Fibroblast of skin of right biceps (primary cell): ENCODE measurements around the gene KAZALD1.
"Not testable (repeated sequence)": the region's sequence is repeated elsewhere in the genome, so short reads cannot be mapped to it uniquely, and the experiment has no call there.

Source experiments
- DNase-seq: peaks from one replicate; pipeline ENCODE4 v3.0.0-alpha.2; 2013

KAZALD1 gene

DNA sequence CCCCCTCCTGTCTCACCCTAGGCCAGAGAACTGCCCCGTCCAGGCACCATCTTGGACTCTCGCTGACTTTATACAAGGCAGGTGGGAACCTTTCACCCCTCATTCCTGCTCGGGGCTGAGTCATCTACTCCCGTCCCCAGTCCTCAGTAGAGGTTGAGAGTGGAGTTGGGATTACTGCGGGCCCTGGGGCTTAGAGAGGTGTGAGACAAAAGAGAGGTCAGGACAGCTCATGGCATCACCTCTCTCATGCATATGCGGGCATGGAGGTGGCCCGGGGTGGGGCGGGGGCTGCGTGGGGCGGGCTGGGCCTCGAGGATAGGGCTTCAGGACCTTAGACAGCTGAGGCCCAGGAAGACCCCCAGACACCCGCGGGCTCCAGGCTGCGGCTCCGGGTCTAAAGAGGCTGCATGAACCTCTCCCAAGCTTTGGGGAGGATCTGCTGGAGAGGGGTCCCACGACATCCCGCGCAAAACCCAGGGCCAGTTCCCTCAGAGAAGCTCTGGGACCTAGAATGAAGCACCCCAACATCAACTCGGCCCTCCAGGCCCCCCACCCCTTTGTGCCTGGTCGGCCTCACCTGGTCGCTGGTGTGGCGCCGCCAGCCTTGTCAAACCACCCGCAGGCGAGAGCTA, 31.2 kb upstream of the KAZALD1 start:
- no peak for DNase-seq

DNA sequence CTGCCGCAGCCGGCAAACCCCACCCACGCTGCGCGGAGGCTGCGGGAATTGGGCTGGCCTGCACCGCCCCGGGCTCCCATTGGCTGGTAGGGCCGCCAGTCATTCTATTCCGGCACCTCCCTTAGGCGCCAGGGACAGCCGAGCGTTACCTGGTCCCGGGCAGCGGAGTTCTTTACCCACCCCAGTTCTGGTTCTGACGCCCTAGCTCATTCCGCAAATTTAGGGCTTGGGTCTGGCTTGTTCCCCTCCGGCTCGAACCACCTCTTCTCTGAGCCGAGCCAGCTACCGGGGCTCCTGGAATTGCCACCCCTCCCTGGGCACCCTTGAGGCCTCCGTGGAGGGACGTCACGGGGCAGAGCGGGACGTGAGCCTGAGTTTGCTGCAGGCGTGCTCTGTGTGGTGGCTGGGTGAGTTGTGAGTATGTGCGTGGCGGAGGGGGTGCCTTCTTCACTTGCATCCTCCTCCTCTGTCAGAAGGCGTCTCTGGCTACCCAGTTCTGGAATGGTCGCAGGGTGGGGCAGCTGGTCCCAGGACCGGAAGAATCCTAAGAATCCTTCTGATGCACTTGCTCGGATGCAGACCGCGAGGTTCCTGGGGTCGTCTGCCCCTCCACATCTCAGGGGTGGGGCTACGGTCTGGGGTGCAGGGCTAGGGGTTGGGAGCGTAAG, 30.5 kb upstream of the KAZALD1 start, which contains the start of the genes PDZD7 and SFXN3:
TSS of gene PDZD7 (minus strand) at position 2 of the 668 bp plus-strand sequence. CDS start 910 bp downstream, outside the sequence.
TSS of gene SFXN3 (plus strand) at position 107 of the 668 bp plus-strand sequence. CDS start 3,461 bp downstream, outside the sequence.
- peak; percentile 95 for DNase-seq

DNA sequence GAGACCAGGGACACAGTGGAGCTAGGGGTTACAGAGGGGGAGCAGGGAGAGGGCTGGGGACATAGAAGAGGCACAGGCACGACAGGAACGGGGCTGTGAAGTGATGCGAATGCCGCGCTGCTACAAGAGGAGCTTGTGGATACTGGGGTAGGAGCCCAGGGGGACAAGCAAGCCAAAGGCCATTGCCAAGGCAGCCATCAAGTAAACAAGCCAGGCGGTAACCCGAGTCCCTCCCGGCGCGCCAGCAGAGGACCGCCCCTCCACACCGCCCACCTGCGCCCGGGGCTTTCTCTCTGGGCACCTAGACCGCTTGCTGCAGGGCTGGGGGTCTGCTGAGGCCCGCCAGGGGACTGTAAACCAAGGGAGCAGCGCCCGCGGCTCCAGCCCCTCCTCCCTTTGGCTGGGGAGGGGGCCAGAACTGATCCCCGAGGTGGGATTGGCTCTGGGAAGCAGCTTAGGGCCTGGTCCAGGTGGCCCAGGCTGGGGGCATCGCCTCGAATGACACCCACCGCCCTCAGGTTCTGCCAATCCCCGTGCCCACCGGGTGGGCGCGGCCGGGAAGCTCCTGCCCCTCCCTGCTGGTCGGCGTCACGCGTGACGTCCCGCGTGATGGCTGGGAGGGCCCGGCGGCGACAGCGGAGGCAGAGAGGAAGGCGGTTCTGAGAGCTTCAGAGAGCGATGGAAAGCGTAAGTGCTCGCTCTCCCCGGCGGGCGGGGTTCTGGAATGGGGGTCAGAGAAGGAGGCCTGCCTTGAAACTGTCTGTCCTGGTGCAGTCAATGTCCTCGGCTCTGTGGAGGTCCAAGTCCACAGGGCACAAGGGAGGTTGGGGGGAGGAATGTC, 29.8 kb upstream of the KAZALD1 start:
- peak; percentile 72 for DNase-seq

DNA sequence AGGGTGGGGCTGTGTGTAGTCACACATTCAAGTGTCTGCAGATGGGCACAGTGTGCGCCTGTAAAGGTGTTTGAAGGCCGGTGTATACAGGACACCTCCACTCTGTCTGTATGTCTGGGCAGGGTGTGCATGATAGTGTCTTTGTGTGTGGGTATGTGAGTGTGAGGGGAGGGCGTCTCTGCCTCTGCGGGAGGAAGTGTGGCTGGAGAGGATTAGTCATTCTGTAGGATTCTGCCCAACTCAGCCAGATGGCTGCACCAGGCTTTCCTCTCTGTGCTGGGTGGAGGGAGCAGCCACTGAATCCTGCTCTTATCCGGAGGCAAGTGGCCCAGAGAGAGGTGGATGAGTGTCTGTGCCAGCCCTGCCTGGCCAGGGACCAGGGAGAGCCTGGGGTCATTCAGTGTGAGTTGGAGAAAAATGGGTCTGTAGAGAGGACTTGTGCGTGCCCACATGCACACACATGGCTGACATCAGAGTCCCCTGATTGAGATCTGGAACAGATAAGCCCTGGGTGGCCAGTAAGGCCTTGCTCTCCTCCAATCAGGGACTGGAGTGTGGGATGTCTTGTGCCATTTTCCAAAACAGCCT, 29.1 kb upstream of the KAZALD1 start:
- DNase-seq, result peak; percentile 91

DNA sequence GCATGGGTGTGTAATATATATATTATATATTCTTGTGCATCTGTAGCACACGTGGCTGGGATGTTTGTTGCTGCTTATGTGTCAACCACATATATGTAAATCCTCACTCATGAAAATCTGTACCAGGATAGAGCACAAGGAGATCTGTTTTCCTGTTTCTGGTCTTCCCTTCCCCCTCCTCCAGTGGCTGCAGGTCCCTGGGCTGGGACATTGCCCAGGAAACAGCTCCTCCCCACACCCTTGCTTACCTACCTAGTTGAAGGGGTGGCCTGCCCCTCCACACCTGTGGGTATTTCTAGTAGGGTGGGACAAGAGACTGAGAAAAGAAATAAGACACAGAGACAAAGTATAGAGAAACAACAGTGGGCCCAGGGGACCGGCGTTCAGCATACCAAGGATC, 28.5 kb upstream of the KAZALD1 start:
- no peak for DNase-seq

DNA sequence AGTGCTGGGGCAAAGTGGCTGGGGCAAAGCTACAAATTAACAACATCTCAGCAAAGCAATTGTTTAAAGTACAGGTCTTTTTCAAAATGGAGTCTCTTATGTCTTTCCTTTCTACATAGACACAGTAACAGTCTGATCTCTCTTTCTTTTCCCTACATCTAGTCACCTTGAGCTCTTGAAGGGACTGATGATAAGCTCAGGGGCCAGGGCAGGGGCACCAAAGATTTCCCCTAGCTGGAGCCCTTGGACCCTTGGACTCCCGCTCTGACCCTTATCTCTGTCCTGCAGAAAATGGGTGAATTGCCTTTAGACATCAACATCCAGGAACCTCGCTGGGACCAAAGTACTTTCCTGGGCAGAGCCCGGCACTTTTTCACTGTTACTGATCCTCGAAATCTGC, 27.4 kb upstream of the KAZALD1 start:
- DNase-seq, result not testable (repeated sequence)

GRCh38 chr10:101035314-101035713, 26.5 kb upstream of the KAZALD1 start:
- no peak for DNase-seq

DNA sequence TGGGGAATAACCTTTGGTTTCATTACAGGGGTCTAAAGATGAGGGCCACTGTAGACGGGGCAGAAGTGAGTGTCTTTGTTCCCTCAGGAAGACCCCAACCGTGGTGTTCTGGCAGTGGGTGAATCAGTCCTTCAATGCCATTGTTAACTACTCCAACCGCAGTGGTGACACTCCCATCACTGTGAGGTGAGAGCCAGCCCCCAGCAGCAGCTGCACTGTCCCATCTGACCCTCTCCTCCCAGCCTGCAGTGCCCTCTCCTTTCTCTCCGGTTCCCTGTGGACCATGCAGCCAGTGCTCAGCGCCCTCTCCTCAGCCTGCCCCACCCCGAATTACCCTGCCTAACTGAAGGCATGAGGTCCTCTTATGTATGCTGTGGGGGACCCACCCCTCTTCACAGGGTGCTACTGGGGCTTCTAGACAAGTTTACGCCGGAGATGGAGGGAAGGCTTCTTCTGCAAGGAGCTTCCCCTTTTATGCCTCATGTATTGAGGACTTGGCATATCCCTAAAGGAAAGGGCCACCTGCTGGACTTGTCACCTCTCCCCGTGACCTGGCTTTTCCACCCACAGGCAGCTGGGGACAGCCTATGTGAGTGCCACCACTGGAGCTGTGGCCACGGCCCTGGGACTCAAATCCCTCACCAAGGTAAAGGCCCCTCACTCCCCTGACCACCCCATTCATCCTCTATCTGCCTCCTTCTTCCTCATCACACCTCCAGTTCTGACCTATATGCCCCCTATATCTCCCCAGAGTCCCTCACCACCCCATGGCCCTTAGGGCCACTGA, 25.7 kb upstream of the KAZALD1 start:
- DNase-seq, result no peak

- no peak for DNase-seq
Measured at GRCh38 chr10:101036726-101037125, 25.1 kb upstream of the KAZALD1 start.

DNA sequence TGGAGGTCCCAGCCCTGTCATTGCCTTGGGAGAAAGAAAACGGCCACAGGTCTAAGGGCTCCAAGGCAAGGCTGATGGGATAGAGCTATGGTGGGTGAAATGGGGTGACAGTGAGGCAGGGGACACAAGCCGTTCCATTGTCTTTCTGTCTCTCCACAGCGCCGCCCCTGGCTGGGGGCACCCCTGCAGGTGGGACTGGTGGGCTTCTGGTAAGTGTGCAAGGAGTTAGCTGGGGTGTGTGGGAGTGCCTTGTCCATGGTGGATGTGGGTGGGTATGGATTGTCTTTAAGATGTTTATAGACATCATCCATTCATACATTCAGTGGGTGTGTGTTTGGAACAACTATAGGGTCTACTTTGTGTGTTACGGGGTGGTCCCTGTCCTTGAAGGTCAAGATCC, 23.3 kb upstream of the KAZALD1 start:
- DNase-seq, result no peak

DNA sequence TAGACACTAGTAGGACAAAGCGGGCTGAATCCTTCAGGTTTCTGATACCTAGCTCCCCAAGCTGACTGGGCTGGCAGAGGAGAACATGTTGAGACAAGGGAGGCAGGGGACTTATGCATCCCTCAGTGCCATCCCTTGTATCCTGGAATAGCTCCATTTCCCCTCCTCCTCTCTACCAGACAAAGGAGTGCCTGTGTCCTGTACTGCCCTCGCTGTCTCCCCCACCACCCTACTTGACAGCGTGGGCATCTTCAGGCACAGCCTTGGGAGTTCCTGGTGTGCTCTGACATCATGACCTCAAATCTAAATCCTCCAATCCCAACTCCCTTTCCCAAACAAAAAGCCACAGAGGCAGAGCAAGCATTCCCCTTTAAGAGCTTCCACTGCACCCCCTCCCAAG, 21.7 kb upstream of the KAZALD1 start:
- DNase-seq, result no peak

DNA sequence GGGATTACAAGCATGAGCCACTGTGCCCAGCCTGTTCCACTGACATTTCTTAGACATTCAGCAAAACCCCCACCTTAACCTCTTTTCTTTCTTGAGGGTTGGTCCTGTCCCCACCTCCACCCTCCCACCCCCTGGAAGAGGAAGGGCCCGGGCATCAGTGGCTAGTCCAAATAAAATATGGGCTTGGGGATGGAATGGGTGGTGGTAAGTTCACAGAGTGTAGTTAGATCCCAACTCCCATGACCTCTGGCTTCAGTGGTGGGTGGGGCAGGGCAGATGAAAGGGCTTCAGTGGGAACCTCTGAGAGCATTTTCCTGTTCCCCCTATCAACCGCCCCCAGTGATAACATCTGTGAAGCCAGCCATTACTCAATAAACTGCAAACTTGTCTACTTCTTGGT, 20.9 kb upstream of the KAZALD1 start:
- DNase-seq, result no peak

GRCh38 chr10:101041252-101041761, 20.5 kb upstream of the KAZALD1 start:
- peak; percentile 83 for DNase-seq

DNA sequence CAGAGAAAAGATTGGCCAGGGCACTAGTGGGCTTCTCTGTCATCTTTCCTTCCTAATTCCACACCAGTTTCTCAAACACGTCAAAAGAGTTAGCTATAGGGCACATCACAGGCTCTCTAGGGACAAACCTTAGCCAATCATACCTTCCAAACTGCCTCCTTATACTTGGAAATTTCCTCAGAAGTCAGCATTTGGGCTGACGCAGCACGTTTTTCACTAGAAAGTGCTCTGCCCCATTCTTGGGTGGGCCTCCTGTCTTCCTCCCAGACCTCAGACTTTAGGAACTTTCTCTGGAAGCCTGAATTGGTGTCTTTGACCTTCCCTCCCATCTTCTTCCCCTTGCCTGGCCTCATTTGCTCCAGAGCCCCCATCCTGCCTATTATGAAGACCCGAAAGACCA, 19.7 kb upstream of the KAZALD1 start:
- no peak for DNase-seq

DNA sequence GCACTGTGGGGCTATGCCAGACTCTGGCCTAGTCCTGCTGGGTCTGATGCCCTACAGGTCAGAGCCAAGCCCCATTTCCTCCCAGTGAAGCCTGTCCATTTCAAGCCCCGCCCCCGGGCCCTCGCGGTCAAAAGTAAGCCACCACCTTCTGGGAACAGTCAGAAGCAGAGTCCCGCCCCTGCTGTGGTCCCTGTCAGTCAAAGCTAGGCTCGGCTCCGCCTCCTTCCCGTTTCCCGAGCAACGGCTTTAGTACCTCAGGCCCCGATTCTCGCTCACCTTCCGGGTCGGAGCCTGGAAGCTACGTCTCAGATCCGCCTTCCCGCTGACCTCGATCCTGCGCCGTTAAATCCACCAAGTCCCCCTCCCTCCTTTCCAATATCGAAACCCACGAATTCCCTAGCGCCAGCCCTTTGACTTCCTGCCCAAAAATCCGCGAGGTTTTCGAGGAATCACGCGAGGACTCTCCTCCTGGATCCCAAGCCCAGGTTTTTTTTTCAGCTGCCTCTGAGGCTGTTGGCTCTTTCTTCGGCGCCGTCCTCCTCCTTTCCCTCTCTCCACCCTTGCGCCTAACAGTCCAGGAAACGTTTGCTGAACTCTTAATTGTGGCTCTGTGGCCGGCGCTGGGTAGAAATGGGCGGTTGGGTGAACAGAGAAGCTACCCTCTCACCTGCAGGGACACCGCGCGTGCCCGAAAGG, 19.0 kb upstream of the KAZALD1 start:
- DNase-seq, result peak; percentile 93

GRCh38 chr10:101043363-101043707, 18.5 kb upstream of the KAZALD1 start:
- DNase-seq, result no peak

GRCh38 chr10:101044117-101044516, 17.7 kb upstream of the KAZALD1 start:
- DNase-seq, result no peak

- peak; percentile 48 for DNase-seq
Measured at GRCh38 chr10:101046332-101047238, 15.2 kb upstream of the KAZALD1 start.

- DNase-seq, result no peak
Measured at GRCh38 chr10:101047268-101047667, 14.5 kb upstream of the KAZALD1 start.
